Right atrium auricular region (tissue), 2 donors: ENCODE results near the gene TCFL5. TPM values are rescaled to one million over a fixed set of nuclear protein-coding genes. Genes with fewer than 3 reads are reported as not detected.

ENCODE experiments used
- DNase-seq: peaks from one replicate; pipeline ENCODE4 v3.0.0-alpha.2; 2019; ENCODE audit warnings: low spot score
- H3K27ac ChIP-seq, 2 donors: fragments of 200-600 bp; sonication (generic); 1 replicate in 1 of 2; 2 replicates in 1 of 2; pipeline ENCODE4 v1.5.1; 2016 to 2019
- H3K27me3 ChIP-seq, 2 donors: fragments of 200-600 bp; sonication (generic); one replicate each; pipeline versions ENCODE4 v1.5.1 to v1.6.0; 2017 to 2019
- H3K36me3 ChIP-seq: fragments of 200-600 bp; sonication (generic); one replicate; pipeline ENCODE4 v1.5.1; 2016
- H3K4me1 ChIP-seq, 2 donors: fragments of 200-600 bp; sonication (generic); one replicate each; pipeline versions ENCODE4 v1.5.1 to v1.6.0; 2017 to 2019
- H3K4me3 ChIP-seq, 2 donors: fragments of 200-600 bp; sonication (generic); 1 replicate in 1 of 2; 2 replicates in 1 of 2; pipeline ENCODE4 v1.5.1; 2017 to 2019; ENCODE audit warnings: mild to moderate bottlenecking in 1 of 2, moderate library complexity in 1 of 2
- H3K9me3 ChIP-seq, 2 donors: fragments of 200-600 bp; sonication (generic); one replicate each; pipeline ENCODE4 v1.5.1; 2019
- CTCF ChIP-seq, 2 donors: fragments of 200-600 bp; sonication (generic); IDR thresholded peaks; one replicate each; pipeline ENCODE4 v1.5.1; 2019; ENCODE audit warnings: antibody characterized with exemption in 2 of 2
- total RNA-seq, 2 donors: library from RNA; depleted of rRNA; stranded (reverse); fragments of >200 nt; gene quantifications; one replicate each; pipeline ENCODE4 v1.1.0, GENCODE V29; 2016

TCFL5 gene
- total RNA-seq, 2 donors from 2014 or later, result 4.8 to 6.4 TPM

- Histone ChIP-seq H3K4me1 (peaks cover 0 to 11% of the 10 kb centered on the region in 2 donors), H3K9me3 (no peaks in the 10 kb centered on the region), H3K27ac (no peak overlapping the region), H3K4me3 (no peak overlapping the region), H3K27me3 (no peaks in the 10 kb centered on the region), H3K36me3 (peaks cover 41% of the 10 kb centered on the region)
- no peak for TF ChIP-seq CTCF (IDR thresholded peaks at IDR 0.05)
- no peak for DNase-seq
Observed at GRCh38 chr20:62885896-62886708, 24.5 kb upstream of the TCFL5 start.

- Histone ChIP-seq H3K27ac (no peak overlapping the region), H3K4me1 (peaks cover 0 to 11% of the 10 kb centered on the region in 2 donors), H3K9me3 (no peaks in the 10 kb centered on the region), H3K27me3 (no peaks in the 10 kb centered on the region), H3K36me3 (peaks cover 41% of the 10 kb centered on the region), H3K4me3 (no peak overlapping the region)
- DNase-seq, result no peak
- TF ChIP-seq CTCF (IDR thresholded peaks at IDR 0.05), result no peak
Observed at GRCh38 chr20:62885046-62885895, 23.6 kb upstream of the TCFL5 start.

- Histone ChIP-seq H3K4me1 (peaks cover 0 to 11% of the 10 kb centered on the region in 2 donors), H3K36me3 (peaks cover 40% of the 10 kb centered on the region), H3K27me3 (no peaks in the 10 kb centered on the region), H3K4me3 (no peak overlapping the region), H3K27ac (no peak overlapping the region), H3K9me3 (no peaks in the 10 kb centered on the region)
- TF ChIP-seq CTCF (IDR thresholded peaks at IDR 0.05), result no peak
- DNase-seq, result no peak
Observed at GRCh38 chr20:62884556-62884955, 22.9 kb upstream of the TCFL5 start.

GRCh38 chr20:62882426-62882825, 20.8 kb upstream of the TCFL5 start:
- no peak for DNase-seq
- no peak for TF ChIP-seq CTCF (IDR thresholded peaks at IDR 0.05)
- H3K4me3 ChIP-seq, result no peak overlapping the region
- peaks cover 23% of the 10 kb centered on the region for H3K36me3 ChIP-seq
- no peaks in the 10 kb centered on the region for H3K27me3 ChIP-seq
- peaks cover 0 to 7% of the 10 kb centered on the region in 2 donors for H3K4me1 ChIP-seq
- no peak overlapping the region for H3K27ac ChIP-seq
- H3K9me3 ChIP-seq, result no peaks in the 10 kb centered on the region

- no peaks in the 10 kb centered on the region for H3K27me3 ChIP-seq
- no peaks in the 10 kb centered on the region for H3K9me3 ChIP-seq
- TF ChIP-seq CTCF (IDR thresholded peaks at IDR 0.05), result no peak
- H3K36me3 ChIP-seq, result peaks cover 23% of the 10 kb centered on the region
- no peak overlapping the region for H3K27ac ChIP-seq
- H3K4me3 ChIP-seq, result no peak overlapping the region
- DNase-seq, result no peak
- peaks cover 0 to 8% of the 10 kb centered on the region in 2 donors for H3K4me1 ChIP-seq
Observed at GRCh38 chr20:62881662-62882395, 20.2 kb upstream of the TCFL5 start.
